H9 (cell line): ENCODE measurements around the gene GALNT5. TPM values are rescaled to one million over a fixed set of nuclear protein-coding genes. Genes with fewer than 3 reads are reported as not detected.

Source experiments
- DNase-seq: peaks from one replicate; pipeline ENCODE4 v3.0.0-alpha.2; 2017
- H2AFZ ChIP-seq: one replicate; pipeline ENCODE4 v1.6.1; 2013; ENCODE audit warnings: mild to moderate bottlenecking, low read length, control low read depth, moderate library complexity
- H2AK5ac ChIP-seq: 2 replicates; pipeline ENCODE4 v1.6.1; 2013; ENCODE audit warnings: low read length, control low read depth, mixed read lengths; ENCODE audit not compliant: insufficient read length
- H2BK120ac ChIP-seq: one replicate; pipeline ENCODE4 v1.6.1; 2013; ENCODE audit warnings: low read depth, mild to moderate bottlenecking, low read length, control low read depth, inconsistent platforms; ENCODE audit not compliant: poor library complexity, severe bottlenecking
- H2BK12ac ChIP-seq: 2 replicates; pipeline ENCODE4 v1.6.1; 2013; ENCODE audit warnings: low read length, control low read depth, mixed read lengths, low read depth; ENCODE audit not compliant: insufficient read length
- H2BK15ac ChIP-seq: 2 replicates; pipeline ENCODE4 v1.6.1; 2013; ENCODE audit warnings: low read depth, low read length, control low read depth
- H2BK20ac ChIP-seq: one replicate; pipeline ENCODE4 v1.6.1; 2013; ENCODE audit warnings: low read depth, mild to moderate bottlenecking, low read length, control low read depth, inconsistent platforms; ENCODE audit not compliant: poor library complexity, severe bottlenecking
- H2BK5ac ChIP-seq: 2 replicates; pipeline ENCODE4 v1.6.1; 2013; ENCODE audit warnings: low read length, control low read depth, mixed read lengths; ENCODE audit not compliant: insufficient read length
- H3K14ac ChIP-seq: 2 replicates; pipeline ENCODE4 v1.6.1; 2013; ENCODE audit warnings: low read length, control low read depth; ENCODE audit not compliant: insufficient read depth
- H3K18ac ChIP-seq: 2 replicates; pipeline ENCODE4 v1.6.1; 2013; ENCODE audit warnings: low read depth, mild to moderate bottlenecking, mixed read lengths, low read length, control low read depth; ENCODE audit not compliant: insufficient read length
- H3K23ac ChIP-seq: 2 replicates; pipeline ENCODE4 v1.6.1; 2013; ENCODE audit warnings: low read length, control low read depth, mixed read lengths, low read depth; ENCODE audit not compliant: insufficient read length
- H3K23me2 ChIP-seq: 2 replicates; pipeline ENCODE4 v1.6.1; 2013; ENCODE audit warnings: low read depth, mild to moderate bottlenecking, mixed read lengths, low read length, control low read depth; ENCODE audit not compliant: insufficient read length, poor library complexity, severe bottlenecking
- H3K27ac ChIP-seq: 2 replicates; pipeline ENCODE4 v1.5.1; 2013; ENCODE audit warnings: low read length, control low read depth, mixed read lengths, low read depth; ENCODE audit not compliant: insufficient read length
- H3K27me3 ChIP-seq: 2 replicates; pipeline ENCODE4 v1.6.1; 2013; ENCODE audit warnings: low read length, control low read depth, inconsistent platforms; ENCODE audit not compliant: insufficient read depth
- H3K4ac ChIP-seq: 2 replicates; pipeline ENCODE4 v1.6.1; 2013; ENCODE audit warnings: low read depth, mild to moderate bottlenecking, control low read depth, inconsistent platforms, low read length, moderate library complexity
- H3K4me1 ChIP-seq: 2 replicates; pipeline ENCODE4 v1.6.1; 2013; ENCODE audit warnings: low read length, control low read depth, inconsistent platforms; ENCODE audit not compliant: insufficient read depth
- H3K4me2 ChIP-seq: 2 replicates; pipeline ENCODE4 v1.6.1; 2013; ENCODE audit warnings: low read length, control low read depth, mixed read lengths; ENCODE audit not compliant: insufficient read length, insufficient read depth
- H3K56ac ChIP-seq: 2 replicates; pipeline ENCODE4 v1.6.1; 2013; ENCODE audit warnings: low read depth, mild to moderate bottlenecking, mixed read lengths, low read length, control low read depth; ENCODE audit not compliant: insufficient read length
- H3K79me1 ChIP-seq: 2 replicates; pipeline ENCODE4 v1.6.1; 2013; ENCODE audit warnings: low read depth, mild to moderate bottlenecking, moderate library complexity, low read length, control low read depth, inconsistent platforms; ENCODE audit not compliant: insufficient read depth, poor library complexity, severe bottlenecking
- H3K79me2 ChIP-seq: 2 replicates; pipeline ENCODE4 v1.6.1; 2013; ENCODE audit warnings: low read length, control low read depth, inconsistent platforms; ENCODE audit not compliant: insufficient read depth
- H3K9ac ChIP-seq: 2 replicates; pipeline ENCODE4 v1.6.1; 2013; ENCODE audit warnings: low read length, control low read depth, mixed read lengths; ENCODE audit not compliant: insufficient read length; ENCODE audit errors: extremely low read depth
- H3K9me3 ChIP-seq: one replicate; pipeline ENCODE4 v1.6.1; 2013; ENCODE audit warnings: low read depth, low read length, inconsistent platforms; ENCODE audit not compliant: control insufficient read depth
- H3T11ph ChIP-seq: one replicate; pipeline ENCODE4 v1.6.1; 2013; ENCODE audit warnings: mild to moderate bottlenecking, low read length, control low read depth, inconsistent platforms
- H4K20me1 ChIP-seq: one replicate; pipeline ENCODE4 v1.6.1; 2013; ENCODE audit not compliant: control insufficient read depth, insufficient read length, insufficient read depth
- H4K5ac ChIP-seq: 2 replicates; pipeline ENCODE4 v1.6.1; 2013; ENCODE audit warnings: low read depth, mild to moderate bottlenecking, mixed read lengths, low read length, control low read depth; ENCODE audit not compliant: insufficient read length
- H4K8ac ChIP-seq: replicated peaks from 2 replicates; pipeline ENCODE4 v1.6.1; 2013; ENCODE audit warnings: low read length, control low read depth, mixed read lengths, low read depth; ENCODE audit not compliant: insufficient read length
- H4K91ac ChIP-seq: 2 replicates; pipeline ENCODE4 v1.6.1; 2013; ENCODE audit warnings: low read depth, mild to moderate bottlenecking, moderate library complexity, mixed read lengths, low read length, control low read depth; ENCODE audit not compliant: insufficient read length
- H3K27ac Mint-ChIP-seq, 3 experiments: 2 replicates in 2 of 3; 3 replicates in 1 of 3; pipeline ENCODE4 v1.8.0; 2020 to 2021; ENCODE audit warnings: mixed read lengths in 3 of 3, mild to moderate bottlenecking in 1 of 3, moderate library complexity in 1 of 3
- H3K27me3 Mint-ChIP-seq: 2 replicates; pipeline ENCODE4 v1.8.0; 2021; ENCODE audit warnings: low read depth, mild to moderate bottlenecking, moderate library complexity, mixed read lengths
- H3K36me3 Mint-ChIP-seq, 3 experiments: 2 replicates in 2 of 3; 3 replicates in 1 of 3; pipeline ENCODE4 v1.8.0; 2020 to 2021; ENCODE audit warnings: low read depth in 3 of 3, mixed read lengths in 3 of 3; ENCODE audit not compliant: insufficient read depth in 1 of 3
- H3K4me1 Mint-ChIP-seq, 2 experiments: 2 replicates each; pipeline ENCODE4 v1.8.0; 2020; ENCODE audit warnings: mixed read lengths in 2 of 2
- H3K4me3 Mint-ChIP-seq, 2 experiments: 2 replicates in 1 of 2; 3 replicates in 1 of 2; pipeline ENCODE4 v1.8.0; 2020 to 2021; ENCODE audit warnings: mild to moderate bottlenecking in 2 of 2, mixed read lengths in 2 of 2, moderate library complexity in 1 of 2
- H3K9me3 Mint-ChIP-seq, 2 experiments: 2 replicates in 1 of 2; 3 replicates in 1 of 2; pipeline ENCODE4 v1.8.0; 2020; ENCODE audit warnings: mild to moderate bottlenecking in 2 of 2, mixed read lengths in 2 of 2, moderate library complexity in 1 of 2
- WGBS: extraction: QIAGEN DNeasy Blood & Tissue Kit; methylation state at CpG from one replicate; pipeline ENCODE4 v1.1.7; 2013; ENCODE audit warnings: missing lambda C conversion rate, low lambda C conversion rate, mixed read lengths; ENCODE audit not compliant: insufficient read length; ENCODE audit errors: extremely low coverage; 5-methylcytosine and 5-hydroxymethylcytosine counted together
- total RNA-seq: library from RNA; stranded (reverse); gene quantifications from 2 replicates; pipeline ENCODE4 v1.2.1, GENCODE V29; 2021
- TF ChIP-seq, protein P1 (sequence below): fragments of 200-600 bp; sonication (generic); conservative IDR thresholded peaks from 3 replicates; pipeline ENCODE4 v1.8.0; 2021; ENCODE audit warnings: antibody characterized with exemption, mild to moderate bottlenecking

GALNT5 gene
- total RNA-seq, 1 experiment from 2014 or later: 0.17 TPM

DNA sequence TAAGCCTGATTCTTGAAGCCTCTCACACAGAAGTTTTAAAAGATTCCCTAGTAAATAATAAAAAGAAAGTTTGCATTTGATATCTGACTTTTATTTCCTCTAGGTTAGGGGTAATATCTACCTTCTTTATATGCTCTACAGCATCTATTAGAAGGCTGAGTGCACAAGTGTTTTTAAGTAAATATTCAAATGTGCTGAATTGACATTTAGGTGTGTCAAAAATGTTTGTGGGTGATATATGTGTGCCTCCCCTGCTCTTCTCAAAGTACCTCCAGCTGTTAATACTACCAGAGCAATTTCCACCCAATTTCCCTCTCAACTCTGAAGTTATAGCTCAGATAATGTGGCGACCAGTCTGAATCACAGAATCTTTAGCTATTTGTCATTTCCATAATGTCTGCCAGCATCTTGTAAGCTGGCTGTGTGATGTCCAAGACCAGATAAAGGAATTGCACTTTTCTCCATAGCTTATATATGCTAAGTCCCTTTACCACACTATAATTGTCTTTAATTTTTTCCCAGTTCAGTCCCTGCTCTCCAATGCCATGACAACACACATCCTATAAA, 92.5 kb downstream of the GALNT5 start:
- H2AFZ ChIP-seq: no peak overlapping the region
- H3K79me2 ChIP-seq: no peaks in the 10 kb centered on the region
- no peak overlapping the region for H4K8ac ChIP-seq
- no peak overlapping the region for H3K9ac ChIP-seq
- no peaks in the 10 kb centered on the region for H4K20me1 ChIP-seq
- H3K27me3 ChIP-seq: no peaks in the 10 kb centered on the region
- H3K4ac ChIP-seq: no peak overlapping the region
- H3K23ac ChIP-seq: no peak overlapping the region
- no peak overlapping the region for H2BK5ac ChIP-seq
- H3K4me2 ChIP-seq: no peak overlapping the region
- no peaks in the 10 kb centered on the region for H3K27me3 Mint-ChIP-seq
- no peak overlapping the region for H2BK12ac ChIP-seq
- peaks cover 7 to 13% (median 9%) of the 10 kb centered on the region in 3 experiments for H3K36me3 Mint-ChIP-seq
- TF ChIP-seq, protein P1, sequence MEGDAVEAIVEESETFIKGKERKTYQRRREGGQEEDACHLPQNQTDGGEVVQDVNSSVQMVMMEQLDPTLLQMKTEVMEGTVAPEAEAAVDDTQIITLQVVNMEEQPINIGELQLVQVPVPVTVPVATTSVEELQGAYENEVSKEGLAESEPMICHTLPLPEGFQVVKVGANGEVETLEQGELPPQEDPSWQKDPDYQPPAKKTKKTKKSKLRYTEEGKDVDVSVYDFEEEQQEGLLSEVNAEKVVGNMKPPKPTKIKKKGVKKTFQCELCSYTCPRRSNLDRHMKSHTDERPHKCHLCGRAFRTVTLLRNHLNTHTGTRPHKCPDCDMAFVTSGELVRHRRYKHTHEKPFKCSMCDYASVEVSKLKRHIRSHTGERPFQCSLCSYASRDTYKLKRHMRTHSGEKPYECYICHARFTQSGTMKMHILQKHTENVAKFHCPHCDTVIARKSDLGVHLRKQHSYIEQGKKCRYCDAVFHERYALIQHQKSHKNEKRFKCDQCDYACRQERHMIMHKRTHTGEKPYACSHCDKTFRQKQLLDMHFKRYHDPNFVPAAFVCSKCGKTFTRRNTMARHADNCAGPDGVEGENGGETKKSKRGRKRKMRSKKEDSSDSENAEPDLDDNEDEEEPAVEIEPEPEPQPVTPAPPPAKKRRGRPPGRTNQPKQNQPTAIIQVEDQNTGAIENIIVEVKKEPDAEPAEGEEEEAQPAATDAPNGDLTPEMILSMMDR: no peak
- no peak overlapping the region for H3K27ac Mint-ChIP-seq
- H3K27ac ChIP-seq: no peak overlapping the region
- WGBS: no CpG with 5 or more reads among the region's 1 CpG
- H3K4me1 Mint-ChIP-seq: peaks cover 17% of the 10 kb centered on the region in 2 experiments
- no peak overlapping the region for H3T11ph ChIP-seq
- no peak overlapping the region for H2BK120ac ChIP-seq
- no peaks in the 10 kb centered on the region for H3K79me1 ChIP-seq
- H3K14ac ChIP-seq: no peak overlapping the region
- no peaks in the 10 kb centered on the region; the same call in 1 of the 2 replicates for H3K4me1 ChIP-seq
- no peaks in the 10 kb centered on the region for H3K23me2 ChIP-seq
- H2BK20ac ChIP-seq: no peak overlapping the region
- DNase-seq: no peak
- peaks cover 6 to 8% of the 10 kb centered on the region in 2 experiments for H3K9me3 Mint-ChIP-seq
- H2BK15ac ChIP-seq: no peak overlapping the region
- H3K56ac ChIP-seq: no peak overlapping the region
- H3K9me3 ChIP-seq: no peaks in the 10 kb centered on the region
- H4K91ac ChIP-seq: no peak overlapping the region
- H3K18ac ChIP-seq: no peak overlapping the region
- no peak overlapping the region for H4K5ac ChIP-seq
- no peak overlapping the region for H2AK5ac ChIP-seq
- no peak overlapping the region for H3K4me3 Mint-ChIP-seq
